ENCODE measurements around the gene CHST15.
"Not testable (repeated sequence)": the region's sequence is repeated elsewhere in the genome, so short reads cannot be mapped to it uniquely, and the experiment has no call there.

Gene CHST15

DNA sequence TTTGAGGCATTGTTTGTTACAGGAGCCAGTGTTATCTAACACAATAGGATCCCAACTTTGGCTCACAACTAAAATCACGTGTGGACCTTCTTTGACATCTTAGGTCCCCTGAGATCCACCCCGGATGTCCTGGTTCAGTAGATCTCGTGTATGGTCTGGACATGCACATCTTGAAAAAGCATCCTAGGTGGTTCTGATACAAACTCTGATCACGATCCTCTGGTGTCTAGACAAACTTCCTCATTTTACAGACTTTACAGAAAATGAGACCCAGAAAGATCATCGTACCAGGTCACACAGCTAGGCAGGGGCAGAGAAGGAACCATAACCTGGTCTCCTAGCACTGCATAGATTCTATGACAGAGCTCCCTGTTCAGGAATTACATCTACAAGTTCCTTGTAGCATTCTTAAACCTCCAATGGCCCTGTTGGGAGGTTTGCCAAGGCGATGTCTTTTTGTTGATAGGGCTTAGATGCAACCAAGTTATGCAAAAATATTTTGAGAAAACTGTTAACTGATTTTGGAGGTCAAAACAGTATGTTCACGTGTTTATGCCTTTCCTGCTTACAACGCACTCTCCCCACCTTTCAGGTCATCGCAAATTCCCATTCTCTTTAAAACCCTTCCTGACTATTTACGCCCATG is 30.8 kb upstream of the CHST15 start:
- no peak for DNase-seq (ENCODE audit: low read depth)

- DNase-seq (ENCODE audit: low read depth), result no peak
Measured at GRCh38 chr10:124123156-124123555, 29.8 kb upstream of the CHST15 start.

DNA sequence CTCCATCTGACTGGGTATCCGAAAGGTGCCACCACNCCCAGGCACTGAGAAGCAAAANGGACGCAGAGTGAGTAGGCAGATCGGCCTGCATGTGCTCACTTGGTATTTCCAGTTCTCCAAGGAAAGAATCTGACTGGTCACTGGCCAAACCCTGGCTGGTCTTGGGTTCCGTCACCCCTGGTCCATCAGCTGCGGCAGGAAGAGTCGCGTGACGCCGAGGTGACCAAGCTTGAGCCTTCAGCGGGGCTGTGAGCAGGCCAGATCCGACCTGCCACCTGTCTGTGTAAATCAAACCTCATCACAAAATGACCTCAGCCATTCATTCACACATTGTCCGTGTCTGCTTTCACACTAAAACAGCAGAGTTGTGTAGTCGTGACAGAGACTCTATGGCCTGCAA is 28.8 kb upstream of the CHST15 start:
- DNase-seq (ENCODE audit: low read depth), result no peak

- no peak for DNase-seq (ENCODE audit: low read depth)
Measured at GRCh38 chr10:124120410-124121061, 27.1 kb upstream of the CHST15 start.

DNA sequence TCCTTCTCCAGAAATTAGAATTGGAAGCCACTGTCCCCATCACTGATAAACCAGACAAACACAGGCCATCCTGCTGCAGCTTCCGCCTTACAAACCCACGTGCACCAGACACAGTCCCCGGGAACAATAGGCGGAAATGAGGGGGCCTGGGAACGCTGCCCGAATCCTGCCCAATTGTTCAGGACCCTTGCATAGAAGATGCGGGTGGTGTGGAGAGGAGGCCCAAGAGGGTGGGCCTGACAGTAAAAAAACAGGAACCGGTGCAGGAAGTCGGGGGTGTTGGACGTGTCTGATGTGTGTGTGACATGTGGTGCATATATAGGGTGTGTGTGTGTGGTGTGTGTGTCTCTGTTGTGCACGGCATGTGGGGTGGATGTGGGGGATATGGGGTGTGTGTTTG is 26.5 kb upstream of the CHST15 start:
- DNase-seq (ENCODE audit: low read depth), result no peak

- no peak for DNase-seq (ENCODE audit: low read depth)
Measured at GRCh38 chr10:124119216-124119615, 25.8 kb upstream of the CHST15 start.

GRCh38 chr10:124117833-124118232 is 24.4 kb upstream of the CHST15 start:
- no peak for DNase-seq (ENCODE audit: low read depth)

DNA sequence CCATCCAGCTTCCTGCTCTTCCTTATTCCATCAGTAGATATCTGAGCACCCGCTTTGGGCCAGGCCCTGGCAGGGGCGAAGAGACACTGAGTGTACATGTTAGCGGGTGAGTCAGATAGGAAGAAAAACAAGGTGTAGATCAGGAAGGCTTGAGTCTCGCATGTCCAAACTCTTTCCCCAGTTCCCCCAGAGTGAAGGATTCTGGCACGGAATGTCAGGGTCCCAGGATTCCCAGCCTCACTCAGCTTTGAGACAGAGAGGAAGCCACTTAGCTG is 24.1 kb upstream of the CHST15 start:
- DNase-seq (ENCODE audit: low read depth), result no peak

GRCh38 chr10:124116771-124117510 is 23.5 kb upstream of the CHST15 start:
- no peak for DNase-seq (ENCODE audit: low read depth)

GRCh38 chr10:124114696-124115095 is 21.3 kb upstream of the CHST15 start:
- DNase-seq (ENCODE audit: low read depth), result no peak

GRCh38 chr10:124112891-124113580 is 19.6 kb upstream of the CHST15 start:
- no peak for DNase-seq (ENCODE audit: low read depth)

- no peak for DNase-seq (ENCODE audit: low read depth)
Measured at GRCh38 chr10:124110882-124111281, 17.5 kb upstream of the CHST15 start.

DNA sequence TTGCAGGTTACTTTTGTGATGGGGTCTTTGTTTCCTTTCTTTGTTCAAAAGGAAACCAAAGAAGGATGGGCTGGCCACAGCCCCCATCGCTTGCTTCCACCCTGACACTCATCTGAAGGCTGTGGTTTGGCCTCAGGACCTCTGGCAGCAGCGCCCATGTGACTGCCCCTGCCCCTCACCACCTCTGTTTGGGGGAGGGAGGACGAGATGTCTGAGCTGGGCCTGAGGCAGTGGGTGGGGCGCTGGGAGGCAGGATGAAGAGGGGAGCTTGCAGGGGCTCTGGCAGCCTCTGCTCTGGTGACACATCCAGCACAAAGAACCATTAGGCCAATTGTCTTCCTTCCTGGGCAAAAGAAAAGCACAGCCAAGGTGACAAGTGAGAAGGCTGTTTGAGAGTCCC is 15.9 kb upstream of the CHST15 start:
- no peak for DNase-seq (ENCODE audit: low read depth)

DNA sequence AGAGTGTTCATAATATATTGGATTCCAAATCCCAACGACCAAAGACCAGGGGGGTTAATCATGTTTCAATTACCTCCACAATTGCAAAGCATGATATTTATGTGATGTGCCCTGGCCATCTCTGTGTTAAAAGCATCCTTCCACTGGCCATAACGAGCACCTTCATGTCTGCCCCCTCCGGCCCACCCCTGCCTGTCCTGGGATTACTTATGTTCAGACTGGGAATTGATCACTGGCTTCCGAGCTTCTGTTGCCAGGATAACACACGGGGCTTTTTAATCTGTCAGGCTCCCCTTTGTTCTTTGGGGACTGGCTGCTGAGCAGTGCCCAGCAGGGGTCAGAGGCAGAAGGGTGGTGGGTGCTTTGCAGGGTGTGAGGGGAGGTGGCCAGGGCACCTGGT is 13.7 kb upstream of the CHST15 start:
- DNase-seq (ENCODE audit: low read depth), result no peak

DNA sequence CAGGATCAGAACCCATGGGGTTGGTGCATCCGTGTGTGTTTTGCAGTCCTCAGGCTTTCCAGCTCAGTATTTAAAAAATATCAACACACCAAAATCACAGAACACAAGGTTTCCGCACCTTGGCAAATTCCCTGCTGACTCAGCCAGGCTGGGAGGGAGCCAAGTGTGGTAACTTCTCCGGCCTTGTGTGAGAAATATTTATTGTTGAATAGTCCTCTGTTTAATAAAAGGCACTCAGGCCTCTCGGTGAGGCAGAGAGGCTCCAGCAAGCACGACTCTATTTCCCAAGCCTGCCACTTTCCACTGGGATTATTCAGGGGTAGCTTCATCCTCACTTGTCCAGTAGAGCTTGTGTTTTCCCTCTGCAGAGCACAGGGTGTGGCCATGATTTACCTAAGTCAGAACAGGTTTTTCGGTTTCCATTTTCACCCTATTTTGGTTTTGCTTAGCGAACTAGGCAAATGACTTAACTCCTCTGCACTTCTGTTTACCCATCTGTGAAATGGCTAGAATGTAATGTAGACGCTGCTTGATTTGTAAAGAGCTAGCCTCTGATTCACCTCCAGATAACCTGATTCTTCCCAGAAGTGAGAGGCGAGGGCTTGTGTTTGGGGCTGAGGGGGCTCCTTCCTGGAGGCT is 13.0 kb upstream of the CHST15 start:
- no peak for DNase-seq (ENCODE audit: low read depth)

DNA sequence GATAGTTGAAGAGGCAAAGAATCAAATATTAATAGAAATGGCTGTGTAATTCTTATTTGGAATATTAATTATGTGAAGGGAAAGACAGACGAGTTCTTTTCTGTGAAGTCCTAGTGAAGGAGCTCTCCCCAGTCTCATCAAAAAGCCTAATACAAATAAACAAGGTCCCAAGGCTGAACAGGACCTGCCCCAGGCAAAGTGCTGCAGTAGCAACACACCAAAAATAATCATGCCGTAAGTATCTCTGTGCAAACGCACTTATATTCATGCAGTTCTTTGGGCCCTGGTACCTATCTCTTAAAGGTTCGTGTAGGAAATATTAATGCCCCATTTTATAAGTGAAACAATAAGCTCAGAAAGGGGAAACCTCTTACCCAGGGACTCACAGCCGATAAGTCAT is 12.2 kb upstream of the CHST15 start:
- DNase-seq (ENCODE audit: low read depth), result no peak

- DNase-seq (ENCODE audit: low read depth), result no peak
Measured at GRCh38 chr10:124105045-124105444, 11.6 kb upstream of the CHST15 start.

DNA sequence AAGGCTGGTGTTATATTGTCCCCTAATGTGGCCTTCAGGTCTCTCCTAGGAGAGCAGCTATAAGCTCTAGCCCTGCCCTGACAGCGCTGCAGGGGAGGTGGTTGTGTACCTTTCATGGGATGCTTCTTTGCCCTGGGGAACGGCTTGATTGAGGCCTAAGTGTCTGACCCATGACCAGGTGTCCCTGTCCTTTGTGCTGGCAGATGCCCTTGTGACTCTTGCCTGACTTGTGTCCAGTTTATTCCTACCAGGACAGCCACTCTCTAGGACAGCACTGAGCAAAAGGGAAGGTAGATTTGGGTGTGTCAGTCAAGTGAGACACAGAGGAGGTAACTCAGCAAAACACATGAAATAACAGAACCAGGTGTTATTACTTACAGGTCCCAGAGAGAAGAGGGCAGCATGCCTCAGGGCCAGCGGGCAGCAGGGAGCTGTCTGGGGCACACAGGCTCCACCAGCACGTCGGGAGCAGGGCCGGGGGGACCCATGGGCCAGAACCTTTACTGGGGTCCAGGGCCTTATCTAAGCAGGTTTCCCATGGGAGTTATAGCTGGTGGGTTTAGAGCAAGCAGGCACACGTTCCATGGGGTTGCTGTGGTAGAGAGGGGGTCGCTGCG is 10.7 kb upstream of the CHST15 start:
- no peak for DNase-seq (ENCODE audit: low read depth)

GRCh38 chr10:124101351-124101750 is 8.0 kb upstream of the CHST15 start:
- DNase-seq (ENCODE audit: low read depth), result no peak

DNA sequence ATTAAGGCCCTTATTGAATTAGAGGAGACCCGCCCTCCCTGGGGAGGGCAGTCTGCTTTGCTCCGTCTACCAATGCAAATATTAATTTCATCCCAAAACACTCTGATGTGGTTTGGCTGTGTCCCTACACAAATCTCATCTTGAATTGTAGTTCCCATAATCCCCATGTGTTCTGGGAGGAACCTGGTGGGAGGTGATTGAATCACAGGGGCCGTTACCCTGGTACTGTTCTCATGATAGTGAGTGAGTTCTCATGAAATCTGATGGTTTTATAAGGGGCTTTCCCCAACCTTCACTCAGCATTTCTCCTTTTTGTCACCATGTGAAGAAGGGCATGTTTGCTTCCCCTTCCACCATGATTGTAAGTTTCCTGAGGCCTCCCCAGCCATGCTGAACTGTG is 7.3 kb upstream of the CHST15 start:
- not testable (repeated sequence) for DNase-seq (ENCODE audit: low read depth)

DNA sequence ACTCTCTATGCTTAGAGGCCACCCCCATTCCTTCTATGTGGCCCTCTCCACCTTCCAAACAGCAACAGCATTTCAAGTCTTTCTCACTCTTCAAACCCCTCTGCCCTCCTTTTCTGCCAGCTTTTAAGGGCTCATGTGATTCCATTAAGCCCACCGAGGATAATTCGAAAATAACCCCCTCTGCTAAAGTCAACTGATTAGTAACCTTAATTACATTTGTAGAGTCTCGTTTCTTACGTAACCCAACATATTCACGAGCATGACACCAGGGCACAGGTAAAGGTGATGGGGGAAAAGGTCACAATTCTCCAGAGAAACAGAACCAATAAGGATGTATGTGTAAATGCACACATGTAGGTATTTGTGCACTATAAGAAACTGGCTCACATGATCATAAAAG is 6.7 kb upstream of the CHST15 start:
- DNase-seq (ENCODE audit: low read depth), result no peak

GRCh38 chr10:124099604-124100003 is 6.2 kb upstream of the CHST15 start:
- DNase-seq (ENCODE audit: low read depth), result no peak
